T-helper 1 cell treated with Interleukin-12 subunit alpha and Interleukin-12 subunit beta and Interleukin-4 antibody, amounts not matched to agents 30 ng/mL and 1 ng/mL, for 36 hours (primary cell): ENCODE results near the gene FSHR. TPM values are rescaled to one million over a fixed set of nuclear protein-coding genes. Genes with fewer than 3 reads are reported as not detected.

Experiments
- intact Hi-C: fragments of 100-400 bp; cut with micrococcal nuclease; formaldehyde crosslinking; loops from one replicate; pipeline ENCODE4 v1.15.1; 2024
- total RNA-seq: library from RNA; stranded (reverse); gene quantifications from 2 replicates; pipeline ENCODE4 v1.2.3, GENCODE V29; 2022

The FSHR gene
- total RNA-seq, 1 donor from 2014 or later: not detected

- intact Hi-C loops: no loop called here
These were observed 41.3 kb downstream of the FSHR start for GRCh38 chr2:49113046-49113445.

- intact Hi-C loops: no loop called here
These were observed 42.9 kb downstream of the FSHR start for GRCh38 chr2:49111456-49111855.

DNA sequence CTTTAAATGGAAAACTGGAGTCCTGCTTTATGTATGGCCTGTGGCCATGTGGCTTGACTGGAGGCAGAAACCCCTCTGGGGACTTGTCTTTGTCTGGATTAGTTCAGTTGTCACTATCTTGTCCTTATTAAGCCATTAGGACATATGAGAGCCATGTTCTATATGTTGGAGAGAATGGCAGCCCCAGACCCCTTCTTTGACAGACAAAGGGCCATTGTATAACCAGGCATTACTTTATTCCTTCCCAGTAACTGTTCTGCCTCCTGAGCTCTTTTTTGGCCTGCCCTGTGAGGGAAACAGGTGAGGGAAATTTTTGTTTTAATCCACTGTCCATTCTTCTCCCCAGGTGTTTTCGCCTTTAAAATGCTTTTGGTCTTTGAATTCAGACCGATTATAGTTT, 43.3 kb downstream of the FSHR start:
- intact Hi-C loops: no loop called here

GRCh38 chr2:49110571-49110970, 43.7 kb downstream of the FSHR start:
- intact Hi-C loops: no loop called here

DNA sequence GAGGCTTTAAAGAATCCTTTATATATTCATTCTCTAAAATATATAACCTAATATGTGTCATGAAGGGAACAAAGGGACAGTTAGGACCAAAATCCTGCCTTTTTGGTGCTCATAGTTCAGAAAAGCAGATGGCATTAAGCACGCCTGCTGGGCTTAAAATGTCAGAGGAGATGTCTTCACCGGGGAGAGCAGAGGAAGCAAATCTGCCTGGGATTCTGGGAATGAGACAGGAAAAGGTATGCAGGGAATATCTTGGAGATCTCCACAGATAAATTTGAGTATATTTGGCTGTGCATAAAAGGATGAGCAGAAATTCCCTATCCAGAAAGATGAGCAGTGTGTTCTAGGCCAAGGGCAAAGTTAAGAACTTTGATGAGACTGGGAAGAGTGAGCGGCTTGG, 45.5 kb downstream of the FSHR start:
- intact Hi-C loops: no loop called here

DNA sequence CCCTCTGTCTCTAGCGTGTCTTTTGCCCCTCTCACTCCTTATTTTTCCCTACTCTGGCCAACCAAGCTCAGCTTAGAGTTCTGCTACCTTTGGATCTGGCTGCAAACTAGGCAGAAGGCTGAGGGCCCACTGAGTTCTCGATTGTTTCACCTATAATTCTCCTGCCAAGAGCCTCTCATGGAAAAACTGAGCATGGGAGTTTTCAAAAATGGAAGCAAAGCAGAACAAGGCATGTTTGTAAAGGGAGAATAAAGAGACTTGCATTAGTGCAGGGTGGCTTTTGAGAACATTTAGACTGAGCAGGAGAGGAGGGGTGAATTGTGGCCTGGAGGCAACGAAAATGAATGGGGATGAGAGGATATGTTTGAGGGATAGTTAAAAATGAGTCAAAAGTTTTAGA, 45.9 kb downstream of the FSHR start:
- intact Hi-C loops: no loop called here

DNA sequence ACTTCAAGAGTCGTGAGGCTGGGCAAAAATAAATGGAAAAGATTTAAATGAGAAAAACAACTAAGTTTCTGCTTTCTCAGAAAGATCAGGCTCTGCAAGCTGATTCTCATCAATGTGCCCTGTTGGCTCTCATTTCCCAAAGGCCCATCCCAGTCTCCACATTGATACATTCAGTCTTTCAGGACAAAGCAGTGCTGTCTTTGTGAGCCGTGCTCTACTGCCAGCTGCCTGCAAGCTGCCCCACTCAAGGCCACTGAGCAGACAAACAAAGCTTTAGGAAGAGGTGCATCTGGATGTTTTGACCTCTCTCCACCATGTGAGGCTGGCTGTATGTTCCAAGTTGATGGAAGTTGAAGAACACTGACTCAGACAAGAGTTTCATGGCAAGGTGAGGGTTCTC, 48.8 kb downstream of the FSHR start:
- intact Hi-C loops: no loop called here

DNA sequence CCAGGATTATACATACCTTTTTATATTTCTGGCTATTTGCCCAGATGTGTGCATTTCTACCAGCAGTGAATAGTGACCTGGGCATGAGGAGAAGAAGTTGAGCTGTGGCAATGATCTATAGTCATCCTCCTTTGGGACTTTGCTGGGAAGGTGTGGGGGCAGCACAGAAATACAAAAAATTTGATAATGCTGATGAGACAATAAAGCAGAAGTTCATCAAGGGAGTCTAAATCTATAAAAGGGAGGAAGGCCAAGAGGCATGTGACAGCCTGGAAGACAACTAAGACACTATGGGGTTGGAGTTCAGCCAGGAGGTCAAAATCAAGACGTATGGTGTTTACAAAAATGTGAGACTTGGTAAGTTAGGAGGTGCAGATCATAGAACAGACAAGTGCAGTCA, 52.2 kb downstream of the FSHR start:
- intact Hi-C loops: no loop called here

DNA sequence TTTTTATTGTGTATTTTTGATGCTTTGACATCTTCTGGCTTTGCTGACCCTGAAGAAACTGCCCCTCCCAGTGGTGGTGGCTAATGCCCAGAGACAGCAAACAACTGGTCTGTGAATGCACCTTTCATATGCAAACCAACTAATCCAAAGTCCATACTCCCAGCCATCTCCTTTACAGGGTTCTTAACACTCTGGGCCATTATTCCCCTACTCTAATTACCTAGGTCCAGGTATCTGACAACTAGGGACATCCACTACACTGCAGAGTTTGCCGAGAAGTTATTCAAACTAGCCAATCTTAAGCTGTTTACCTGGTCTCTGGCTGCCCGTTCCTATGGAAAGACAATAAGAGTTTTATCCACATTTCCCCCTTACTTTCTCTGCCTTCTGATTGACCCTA, 73.6 kb downstream of the FSHR start:
- intact Hi-C loops: no loop called here

- intact Hi-C loops: no loop called here
These were observed 83.6 kb downstream of the FSHR start for GRCh38 chr2:49070716-49071115.

DNA sequence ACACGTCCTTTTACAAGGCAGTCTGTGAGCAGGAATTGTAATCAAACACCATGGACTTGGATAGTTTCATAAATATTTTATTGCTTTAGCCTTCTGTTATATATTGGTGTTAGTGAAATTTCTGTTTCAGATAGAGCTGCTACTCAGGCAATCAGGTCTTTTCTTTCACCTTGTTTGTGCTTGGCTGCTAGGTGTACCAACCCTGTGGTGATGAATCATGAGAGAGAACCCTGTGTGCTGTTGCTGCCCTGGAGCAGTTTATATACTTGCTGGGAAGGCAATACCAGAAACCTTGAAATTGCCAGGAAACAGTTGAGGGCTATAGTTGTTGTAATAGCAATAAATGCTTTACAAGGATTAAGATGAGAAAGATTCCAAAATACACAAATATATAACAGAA, 84.5 kb downstream of the FSHR start:
- intact Hi-C loops: no loop called here

DNA sequence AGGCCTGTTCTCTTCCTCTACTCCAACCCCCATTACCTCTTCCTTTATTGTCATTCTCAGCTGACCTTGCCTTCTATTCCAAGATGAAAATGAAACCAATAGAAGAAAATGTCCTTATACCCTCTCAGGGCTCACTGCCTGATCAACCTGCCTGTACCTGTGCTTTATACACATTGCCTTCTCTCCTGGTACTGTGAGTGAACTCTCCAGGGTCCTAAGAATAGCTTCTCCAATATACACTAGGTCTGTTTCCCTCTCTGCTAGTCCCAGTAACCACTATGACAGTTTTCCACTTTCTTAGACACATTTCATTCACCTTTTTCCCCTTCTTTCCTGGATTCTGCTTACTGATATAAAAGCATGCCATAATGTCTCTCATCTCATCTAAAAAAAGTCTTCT, 85.7 kb downstream of the FSHR start:
- intact Hi-C loops: no loop called here

DNA sequence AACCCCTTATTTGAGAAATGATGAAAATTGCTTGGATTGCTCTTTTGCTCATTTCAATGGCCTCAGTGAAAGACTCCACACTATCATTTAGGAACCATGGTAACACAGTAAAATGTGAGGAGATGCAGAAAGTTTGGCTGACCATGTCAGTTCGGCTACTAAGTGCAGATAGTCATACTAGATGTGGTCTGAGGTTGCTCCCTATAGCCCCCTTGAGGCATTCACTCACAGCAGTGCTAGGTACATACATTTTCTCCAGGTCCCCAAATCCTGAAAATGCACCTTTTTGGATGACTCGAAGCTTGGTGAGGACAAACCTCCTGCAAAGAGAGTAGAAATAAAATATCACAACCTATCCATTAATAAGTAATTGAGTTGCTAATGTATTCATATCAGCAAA, 86.3 kb downstream of the FSHR start:
- intact Hi-C loops: no loop called here

DNA sequence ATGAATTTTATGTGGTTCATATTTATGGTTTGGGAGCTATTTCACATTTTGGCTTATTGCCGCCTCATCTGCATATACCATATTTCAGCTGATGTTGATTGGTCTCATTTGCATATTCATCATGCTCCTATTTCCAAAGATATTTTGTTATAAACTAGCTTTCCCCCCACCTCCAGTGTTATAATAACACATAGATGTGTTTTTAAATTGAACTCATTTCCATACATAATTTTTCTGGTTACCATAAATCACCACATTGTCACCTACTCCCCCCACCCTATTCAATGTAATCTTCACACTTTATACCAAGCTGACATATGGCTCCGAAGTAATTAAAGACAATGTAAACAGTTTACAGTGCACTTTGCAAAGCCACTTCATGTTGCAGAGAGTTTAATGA, 101.2 kb downstream of the FSHR start:
- intact Hi-C loops: no loop called here

- intact Hi-C loops: no loop called here
These were observed 104.0 kb downstream of the FSHR start for GRCh38 chr2:49050265-49050664.

DNA sequence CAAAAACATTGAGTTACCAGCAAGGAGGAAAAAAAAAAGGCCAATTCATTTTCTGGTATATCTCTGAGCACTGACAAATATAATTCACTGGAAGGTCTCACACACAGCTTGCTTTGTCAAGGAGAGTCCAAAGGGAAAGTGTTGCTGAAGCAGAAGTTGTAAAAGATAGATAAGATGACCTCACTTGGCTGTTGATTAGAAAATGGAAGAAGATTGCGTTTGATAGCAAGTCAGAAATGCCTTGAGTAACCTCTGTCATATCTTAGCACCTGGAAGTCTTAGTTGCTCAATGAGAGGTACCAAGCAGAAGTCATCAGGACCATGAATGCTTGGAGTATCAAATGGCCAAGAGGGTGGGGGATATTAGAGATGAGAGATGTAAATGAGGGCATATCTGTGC, 105.2 kb downstream of the FSHR start:
- intact Hi-C loops: no loop called here

GRCh38 chr2:49045083-49045482, 109.2 kb downstream of the FSHR start:
- intact Hi-C loops: no loop called here

GRCh38 chr2:49044350-49045079, 109.8 kb downstream of the FSHR start:
- intact Hi-C loops: no loop called here

DNA sequence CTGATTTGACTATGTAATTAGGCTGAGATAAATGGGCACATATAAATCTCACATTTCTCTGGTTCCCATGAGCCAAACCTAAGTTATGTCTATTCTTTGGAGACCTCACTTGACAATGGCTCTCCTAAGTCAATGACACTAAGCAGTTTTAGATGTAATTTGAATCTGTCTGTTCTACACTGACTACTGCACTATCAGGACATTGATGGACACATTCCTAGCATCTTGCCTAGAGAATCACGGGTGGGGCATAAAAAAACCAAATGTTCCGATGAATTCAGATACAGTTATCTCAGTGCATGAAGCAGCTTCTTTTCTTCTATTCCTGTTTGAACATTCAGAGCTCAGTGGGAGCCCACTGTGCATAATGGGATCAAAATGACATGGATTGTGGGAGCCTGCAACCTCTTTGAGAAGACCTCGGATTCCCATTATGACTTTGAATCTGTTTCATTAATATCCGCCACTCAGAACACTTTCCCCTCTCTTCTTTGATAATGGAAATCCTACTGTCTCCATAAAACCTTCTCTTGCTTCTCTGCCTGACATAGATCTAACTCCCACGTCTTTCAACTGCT, 110.8 kb downstream of the FSHR start:
- intact Hi-C loops: no loop called here

DNA sequence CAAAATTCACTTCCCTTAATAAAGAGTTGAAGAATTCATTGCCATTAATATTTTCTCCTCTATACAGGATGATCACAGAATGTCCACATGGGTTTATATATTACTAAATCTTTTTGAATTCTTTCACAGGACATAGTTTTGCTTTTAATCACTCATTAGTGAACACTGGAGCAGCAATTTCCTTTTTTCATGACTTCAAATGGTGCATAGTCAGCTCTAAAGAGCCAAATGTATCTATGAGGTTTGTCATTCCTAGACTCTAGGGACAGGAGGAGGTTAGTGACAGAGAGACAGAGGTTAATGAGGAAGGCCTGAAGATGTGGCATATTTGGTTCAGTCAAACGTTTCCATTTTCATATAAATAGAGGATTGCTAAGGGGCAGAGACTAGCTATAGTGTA, 111.8 kb downstream of the FSHR start:
- intact Hi-C loops: no loop called here

DNA sequence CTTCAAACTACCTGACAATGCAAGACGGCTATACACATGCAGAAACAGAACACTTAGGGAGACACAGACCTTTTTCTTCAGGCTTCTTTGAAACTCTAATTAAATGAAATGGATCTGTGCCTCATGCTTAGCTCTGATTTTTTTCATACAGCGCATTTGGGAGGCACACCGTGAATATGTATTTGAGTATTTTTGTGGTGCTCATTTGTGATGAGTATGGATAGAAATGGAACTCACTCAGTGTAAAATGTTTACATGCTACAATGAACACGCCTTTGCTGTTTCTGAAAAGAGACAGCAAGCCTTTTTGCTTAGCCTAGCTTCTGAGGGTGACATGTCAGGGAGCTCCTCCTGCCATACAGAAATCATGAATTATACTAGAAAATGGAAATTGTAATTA, 113.3 kb downstream of the FSHR start:
- intact Hi-C loops: no loop called here

DNA sequence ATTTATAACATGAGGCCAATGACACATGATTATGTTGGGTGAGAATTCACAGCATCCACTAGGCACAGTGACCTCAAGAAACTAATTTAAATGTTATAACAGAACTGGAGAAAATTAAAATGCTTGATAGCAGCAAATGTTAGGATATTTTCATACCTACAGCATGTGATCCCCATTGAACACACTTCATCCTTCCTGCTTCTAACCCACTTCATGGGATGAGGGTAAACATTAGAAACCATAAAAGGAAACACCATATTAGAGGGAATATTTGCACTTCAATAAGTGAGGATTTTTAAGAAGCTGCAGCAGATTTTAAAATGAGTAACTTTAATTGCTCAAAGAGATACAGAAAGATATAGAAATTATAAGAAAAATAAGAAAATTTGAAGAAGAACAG, 117.1 kb downstream of the FSHR start:
- intact Hi-C loops: no loop called here

DNA sequence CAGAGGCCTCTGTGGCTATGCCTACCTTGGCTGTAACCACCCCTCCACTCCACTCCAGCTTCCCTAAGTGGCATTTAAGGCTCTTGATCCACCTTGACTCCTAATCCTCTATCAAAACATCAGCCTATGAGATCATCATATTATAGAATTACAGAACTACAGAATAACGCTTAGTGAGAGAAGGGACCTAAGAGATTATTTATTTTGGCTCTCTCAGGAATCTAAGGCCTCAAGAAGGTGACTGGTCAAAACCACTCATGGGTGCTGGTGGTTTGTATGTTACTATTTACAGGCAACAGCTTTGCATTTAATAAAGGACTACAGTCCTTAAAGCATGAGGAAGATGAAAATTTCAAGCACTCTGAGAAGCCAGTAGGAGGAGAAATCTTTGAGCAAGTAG, 118.8 kb downstream of the FSHR start:
- intact Hi-C loops: no loop called here
